Breast epithelium (tissue), 4 donors: ENCODE measurements around the gene NUP210. TPM values are rescaled to one million over a fixed set of nuclear protein-coding genes. Genes with fewer than 3 reads are reported as not detected.
A peak's percentile ranks its signal among the peaks of the same experiment; 100 is the strongest.

Experiments used
- DNase-seq, 2 donors: peaks; one replicate each; pipeline ENCODE4 v3.0.0-alpha.2; 2019; ENCODE audit warnings: low spot score in 2 of 2
- H3K27ac ChIP-seq, 2 donors: fragments of 200-600 bp; sonication (generic) in 1 of 2; one replicate each; pipeline ENCODE4 v1.5.1; 2016 to 2019; ENCODE audit warnings: mild to moderate bottlenecking in 1 of 2
- H3K27me3 ChIP-seq, 2 donors: fragments of 200-600 bp; sonication (generic) in 1 of 2; one replicate each; pipeline versions ENCODE4 v1.5.1 to v1.6.0; 2017 to 2019; ENCODE audit warnings: control low read depth in 1 of 2, mild to moderate bottlenecking in 1 of 2
- H3K36me3 ChIP-seq: fragments of 200-600 bp; one replicate; pipeline ENCODE4 v1.5.1; 2019
- H3K4me1 ChIP-seq, 2 donors: fragments of 200-600 bp; sonication (generic); one replicate each; pipeline ENCODE4 v1.5.1; 2016 to 2019; ENCODE audit warnings: control low read depth in 1 of 2
- H3K4me3 ChIP-seq, 3 donors: fragments of 200-600 bp; sonication (generic); 1 replicate in 2 of 3; 2 replicates in 1 of 3; pipeline ENCODE4 v1.5.1; 2016 to 2019; ENCODE audit warnings: mild to moderate bottlenecking in 3 of 3, moderate library complexity in 2 of 3
- H3K9me3 ChIP-seq, 2 donors: fragments of 200-600 bp; sonication (generic) in 1 of 2; one replicate each; pipeline ENCODE4 v1.5.1; 2016 to 2019; ENCODE audit warnings: control low read depth in 1 of 2
- POLR2A ChIP-seq: fragments of 450-650 bp; IDR thresholded peaks from one replicate; pipeline ENCODE4 v1.6.1; 2016; ENCODE audit warnings: antibody characterized with exemption, mild to moderate bottlenecking, moderate library complexity
- POLR2AphosphoS5 ChIP-seq, 3 donors: sonication (generic); formaldehyde crosslinking; IDR thresholded peaks; one replicate each; pipeline ENCODE4 v1.6.1; 2017; ENCODE audit warnings: antibody characterized with exemption in 3 of 3
- intact Hi-C: fragments of 100-400 bp; cut with DNase I; formaldehyde crosslinking; loops from one replicate; pipeline ENCODE4 v1.15.1; 2023; ENCODE audit warnings: low total_unique reads
- total RNA-seq, 3 donors: library from RNA; depleted of rRNA; stranded (reverse); fragments of >200 nt; gene quantifications; one replicate each; pipeline ENCODE4 v1.1.0, GENCODE V29; 2016
- TF ChIP-seq, protein P1 (sequence below), 3 donors: fragments of 450-650 bp; IDR thresholded peaks; one replicate each; pipeline ENCODE4 v1.5.1; 2016 to 2017; ENCODE audit warnings: antibody characterized with exemption in 3 of 3, mild to moderate bottlenecking in 3 of 3, moderate library complexity in 3 of 3

NUP210 gene
- total RNA-seq, 3 donors from 2014 or later = 2.2 to 15.2 (median 14.7) TPM

DNA sequence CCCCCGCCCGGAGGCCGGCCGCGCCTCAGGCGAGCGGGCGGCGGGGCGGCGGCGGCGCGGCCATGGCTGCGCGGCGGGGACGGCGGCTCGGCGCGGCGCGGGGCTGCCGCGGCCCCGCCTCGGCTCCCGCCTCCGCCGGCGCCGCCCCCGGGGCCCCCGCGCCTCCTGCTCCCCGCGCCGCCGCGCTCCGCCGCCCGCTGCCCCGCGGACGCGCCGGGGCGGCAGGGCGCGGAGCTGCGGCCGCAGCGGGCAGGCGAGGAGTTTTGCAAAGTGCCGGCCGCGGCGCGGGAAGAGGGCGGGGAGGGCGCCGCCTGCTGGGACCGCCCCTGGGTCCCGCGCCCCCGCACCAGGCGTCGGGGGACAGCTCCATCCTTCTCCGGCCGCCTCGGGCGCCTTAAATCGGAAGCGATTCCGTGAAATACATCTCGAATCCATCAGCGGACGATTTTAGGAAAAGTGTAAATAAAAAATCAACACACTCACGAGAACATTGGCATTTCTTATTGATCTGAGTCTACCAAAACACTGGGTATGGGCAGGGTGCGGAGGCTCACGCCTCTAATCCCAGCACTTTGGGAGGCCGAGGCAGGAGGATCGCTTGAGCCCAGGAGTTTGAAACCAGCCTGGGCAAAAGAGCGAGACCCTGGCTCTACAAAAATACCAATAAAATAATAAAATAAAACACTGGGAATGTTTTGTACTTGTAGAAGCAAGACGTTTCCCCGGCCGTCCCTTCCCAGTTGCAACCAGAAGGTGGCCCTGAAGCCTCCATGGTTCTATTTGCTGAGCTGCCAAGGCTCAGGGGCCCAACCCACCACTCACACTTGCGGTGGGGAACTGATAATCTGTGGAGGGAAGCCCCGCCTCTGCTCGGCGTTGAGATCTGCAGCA lies 136.9 kb downstream of the NUP210 start:
- intact Hi-C loops = no loop called here
- Histone ChIP-seq H3K4me3 (peak overlapping the region; percentile 30 to 72 (median 56)), H3K27ac (peak overlapping the region in 1 of 2 donors; percentile 75), H3K9me3 (peaks cover 5 to 6% of the 10 kb centered on the region in 2 donors), H3K27me3 (peaks cover 0 to 37% of the 10 kb centered on the region in 2 donors), H3K36me3 (no peaks in the 10 kb centered on the region), H3K4me1 (peaks cover 0 to 5% of the 10 kb centered on the region in 2 donors)
- DNase-seq = no peak
- no peak for TF ChIP-seq POLR2A
- TF ChIP-seq, protein P1, sequence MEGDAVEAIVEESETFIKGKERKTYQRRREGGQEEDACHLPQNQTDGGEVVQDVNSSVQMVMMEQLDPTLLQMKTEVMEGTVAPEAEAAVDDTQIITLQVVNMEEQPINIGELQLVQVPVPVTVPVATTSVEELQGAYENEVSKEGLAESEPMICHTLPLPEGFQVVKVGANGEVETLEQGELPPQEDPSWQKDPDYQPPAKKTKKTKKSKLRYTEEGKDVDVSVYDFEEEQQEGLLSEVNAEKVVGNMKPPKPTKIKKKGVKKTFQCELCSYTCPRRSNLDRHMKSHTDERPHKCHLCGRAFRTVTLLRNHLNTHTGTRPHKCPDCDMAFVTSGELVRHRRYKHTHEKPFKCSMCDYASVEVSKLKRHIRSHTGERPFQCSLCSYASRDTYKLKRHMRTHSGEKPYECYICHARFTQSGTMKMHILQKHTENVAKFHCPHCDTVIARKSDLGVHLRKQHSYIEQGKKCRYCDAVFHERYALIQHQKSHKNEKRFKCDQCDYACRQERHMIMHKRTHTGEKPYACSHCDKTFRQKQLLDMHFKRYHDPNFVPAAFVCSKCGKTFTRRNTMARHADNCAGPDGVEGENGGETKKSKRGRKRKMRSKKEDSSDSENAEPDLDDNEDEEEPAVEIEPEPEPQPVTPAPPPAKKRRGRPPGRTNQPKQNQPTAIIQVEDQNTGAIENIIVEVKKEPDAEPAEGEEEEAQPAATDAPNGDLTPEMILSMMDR (IDR thresholded peaks at IDR 0.05) = no peak
- no peak for TF ChIP-seq POLR2AphosphoS5 (IDR thresholded peaks at IDR 0.05)

DNA sequence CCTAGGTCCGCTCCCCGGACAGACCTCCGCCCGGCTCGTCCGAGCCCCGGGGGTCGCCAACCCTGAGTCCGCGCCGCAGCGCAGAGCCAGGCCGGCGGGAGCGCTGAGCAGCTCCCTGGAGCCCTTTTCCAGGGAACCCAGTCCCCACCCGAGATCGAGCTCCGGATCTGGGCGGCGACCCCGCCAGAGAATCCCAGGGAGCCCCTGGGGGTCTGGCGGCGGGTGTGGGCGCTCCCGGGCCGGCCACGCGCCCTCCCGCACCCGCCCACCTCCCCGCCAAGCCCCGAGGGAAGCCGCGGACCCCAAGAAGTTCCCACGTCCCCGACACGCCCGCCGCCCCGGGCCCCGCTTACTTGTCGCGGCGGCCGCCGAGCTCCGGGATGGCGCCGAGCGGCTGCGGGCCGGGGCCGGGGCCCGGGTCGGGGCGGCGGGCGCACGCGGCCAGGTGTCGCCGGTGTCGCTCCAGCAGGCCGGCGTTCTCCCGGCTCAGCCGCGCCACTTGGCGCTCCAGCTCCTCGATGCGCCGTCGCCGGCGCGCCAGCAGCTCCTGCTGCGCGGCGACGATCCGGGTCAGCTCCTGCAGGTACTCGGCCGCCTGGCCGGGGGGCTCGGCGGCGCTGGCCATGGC lies 137.7 kb downstream of the NUP210 start:
- no peak for DNase-seq
- peaks cover 0 to 37% of the 10 kb centered on the region in 2 donors for H3K27me3 ChIP-seq
- peak overlapping the region; percentile 30 to 72 (median 56) for H3K4me3 ChIP-seq
- H3K4me1 ChIP-seq = peaks cover 0 to 5% of the 10 kb centered on the region in 2 donors
- peak overlapping the region; percentile 52 to 75 for H3K27ac ChIP-seq
- intact Hi-C loops = no loop called here
- no peaks in the 10 kb centered on the region for H3K36me3 ChIP-seq
- H3K9me3 ChIP-seq = peaks cover 5 to 6% of the 10 kb centered on the region in 2 donors
- TF ChIP-seq POLR2A = no peak
- TF ChIP-seq POLR2AphosphoS5 (IDR thresholded peaks at IDR 0.05) = no peak
- TF ChIP-seq, protein P1 (IDR thresholded peaks at IDR 0.05) = no peak

DNA sequence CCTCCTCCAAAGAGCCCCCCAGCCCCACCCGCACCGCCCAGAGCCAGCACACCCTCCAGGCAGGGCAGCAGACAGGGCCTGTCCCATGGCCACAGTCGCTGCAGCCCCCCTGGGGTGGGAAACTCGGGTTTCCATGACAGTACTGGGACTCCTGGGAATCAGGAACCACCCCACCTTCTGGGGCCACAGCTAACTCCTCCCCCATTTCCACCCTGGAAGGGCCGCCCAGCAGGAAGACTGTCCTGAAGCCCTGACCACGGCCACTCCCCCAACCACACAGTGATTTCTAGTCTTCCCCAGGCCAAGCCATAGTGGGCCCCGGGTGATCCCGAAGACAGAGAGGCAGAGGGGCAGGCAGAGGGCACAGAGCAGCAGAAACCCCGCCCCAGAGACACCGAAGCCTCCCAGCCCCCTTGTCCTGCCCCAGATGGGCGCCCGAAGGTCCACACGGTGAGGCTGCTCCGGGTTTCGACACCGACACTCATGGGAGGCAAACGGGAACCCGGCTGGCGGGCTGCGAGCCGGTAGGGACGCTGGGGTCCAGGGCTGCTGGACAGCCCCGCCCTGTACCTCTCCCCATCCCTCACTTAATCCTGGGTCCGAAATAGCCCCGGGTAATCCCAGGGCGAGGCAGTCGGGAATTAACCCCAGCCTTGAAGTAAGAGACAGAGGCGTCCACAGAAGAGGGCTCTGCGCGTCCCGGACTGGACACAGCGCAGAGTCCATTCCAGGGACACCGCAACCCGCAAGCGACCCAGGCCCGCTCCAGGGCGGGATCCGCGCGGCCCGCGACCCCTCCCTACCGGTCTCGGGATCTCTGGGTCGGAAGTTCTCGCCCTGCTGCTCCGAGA lies 138.4 kb downstream of the NUP210 start:
- peak overlapping the region; percentile 30 to 72 (median 56) for H3K4me3 ChIP-seq
- peaks cover 0 to 5% of the 10 kb centered on the region in 2 donors for H3K4me1 ChIP-seq
- H3K27me3 ChIP-seq = peaks cover 0 to 37% of the 10 kb centered on the region in 2 donors
- peak overlapping the region; percentile 52 to 75 for H3K27ac ChIP-seq
- peaks cover 3 to 5% of the 10 kb centered on the region in 2 donors for H3K9me3 ChIP-seq
- intact Hi-C loops = no loop called here
- DNase-seq = no peak
- no peaks in the 10 kb centered on the region for H3K36me3 ChIP-seq
- TF ChIP-seq POLR2AphosphoS5 (IDR thresholded peaks at IDR 0.05) (no peak), POLR2A (no peak)
- TF ChIP-seq, protein P1 (IDR thresholded peaks at IDR 0.05) = no peak

DNA sequence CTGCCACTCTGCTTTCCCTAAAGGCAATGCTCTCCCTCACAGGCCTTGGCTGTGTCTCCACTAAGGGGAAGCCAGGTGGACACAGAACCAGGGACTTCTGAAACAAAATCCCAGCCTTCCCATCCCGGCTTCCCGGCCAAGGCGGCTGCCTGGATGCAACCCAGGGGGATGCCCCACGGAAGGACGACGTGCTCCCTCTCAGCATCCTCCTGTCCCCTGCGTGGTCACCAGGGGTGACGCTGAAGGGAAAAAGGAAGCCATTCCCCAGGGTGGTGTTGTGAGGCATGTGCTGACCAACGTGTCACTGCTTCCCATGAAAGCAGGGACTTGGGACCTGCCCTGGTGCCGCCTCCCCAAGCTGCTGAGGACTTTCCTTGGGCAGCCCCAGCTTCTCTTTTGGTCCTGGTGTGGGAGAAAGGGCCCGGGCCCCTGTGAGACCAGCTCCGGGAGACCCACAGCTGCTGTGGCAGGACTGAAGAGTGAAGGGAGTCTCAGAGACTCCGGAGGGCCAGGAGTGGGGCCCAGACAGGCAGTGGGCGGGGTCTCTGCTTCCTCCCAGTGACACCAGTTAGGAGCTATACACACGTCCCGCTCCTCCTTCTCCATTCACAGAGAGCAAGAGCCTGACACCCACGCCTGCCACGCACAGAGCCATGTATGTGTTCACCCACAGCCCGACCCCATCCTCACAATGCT lies 139.2 kb downstream of the NUP210 start:
- TF ChIP-seq POLR2AphosphoS5 (IDR thresholded peaks at IDR 0.05) (no peak), POLR2A (no peak)
- TF ChIP-seq, protein P1 (IDR thresholded peaks at IDR 0.05) = no peak
- Histone ChIP-seq H3K4me1 (peaks cover 0 to 5% of the 10 kb centered on the region in 2 donors), H3K27ac (peak overlapping the region; percentile 52 to 75), H3K9me3 (peaks cover 0 to 5% of the 10 kb centered on the region in 2 donors), H3K27me3 (peaks cover 0 to 33% of the 10 kb centered on the region in 2 donors), H3K4me3 (peak overlapping the region; percentile 30 to 72 (median 56)), H3K36me3 (no peaks in the 10 kb centered on the region)
- intact Hi-C loops = no loop called here
- no peak for DNase-seq
